HAP-1 (cell line): Measurements from ENCODE around the gene TOGARAM2.
A peak's percentile ranks its signal among the peaks of the same experiment; 100 is the strongest.
"Not testable (repeated sequence)": the region's sequence is repeated elsewhere in the genome, so short reads cannot be mapped to it uniquely, and the experiment has no call there.

Experiments used
- DNase-seq, 2 experiments: peaks; one replicate each; pipeline ENCODE4 v3.0.0-alpha.2; 2016 to 2020; ENCODE audit warnings: low spot score in 2 of 2
- H3K27me3 ChIP-seq: fragments of 250-450 bp; sonication (Bioruptor Pico); 2 replicates; pipeline ENCODE4 v1.5.1; 2020; ENCODE audit warnings: low read depth, mild to moderate bottlenecking, moderate library complexity
- H3K36me3 ChIP-seq: fragments of 250-450 bp; sonication (Bioruptor Pico); replicated peaks from 2 replicates; pipeline ENCODE4 v1.5.1; 2020; ENCODE audit warnings: mild to moderate bottlenecking
- H3K4me1 ChIP-seq: fragments of 250-450 bp; sonication (Bioruptor Pico); 2 replicates; pipeline ENCODE4 v1.5.1; 2020; ENCODE audit warnings: mild to moderate bottlenecking
- H3K4me3 ChIP-seq: fragments of 250-450 bp; sonication (Bioruptor Pico); 2 replicates; pipeline ENCODE4 v1.5.1; 2020; ENCODE audit warnings: mild to moderate bottlenecking, moderate library complexity
- H3K9me3 ChIP-seq: fragments of 250-450 bp; sonication (Bioruptor Pico); 2 replicates; pipeline ENCODE4 v1.5.1; 2020; ENCODE audit warnings: mild to moderate bottlenecking, moderate library complexity
- in situ Hi-C: fragments of 300-500 bp; cut with MboI; formaldehyde crosslinking; loops from 3 replicates; pipeline ENCODE4 v1.14.3; 2020; ENCODE audit warnings: low sequenced_read_pairs, inconsistent platforms, mixed read lengths

TOGARAM2 gene

GRCh38 chr2:28956890-28957289 is 24.2 kb upstream of the TOGARAM2 start:
- Histone ChIP-seq H3K9me3 (no peaks in the 10 kb centered on the region), H3K4me3 (no peak overlapping the region; the same call in 1 of the 2 replicates), H3K36me3 (no peaks in the 10 kb centered on the region), H3K27me3 (no peaks in the 10 kb centered on the region), H3K4me1 (peaks cover 47% of the 10 kb centered on the region)
- in situ Hi-C loops: loop anchor here (5.0 to 25.0 kb wide), 3 partner anchors 235 to 1105 kb away; partner anchors contain the start of gene ALK
- peak in 1 of 2 experiments; percentile 60 for DNase-seq

GRCh38 chr2:28958689-28959088 is 22.4 kb upstream of the TOGARAM2 start:
- DNase-seq: peak; percentile 82 to 89
- Histone ChIP-seq H3K4me3 (no peak overlapping the region), H3K4me1 (peaks cover 29% of the 10 kb centered on the region), H3K27me3 (no peaks in the 10 kb centered on the region), H3K9me3 (no peaks in the 10 kb centered on the region), H3K36me3 (no peaks in the 10 kb centered on the region)
- in situ Hi-C loops: loop anchor here (5.0 to 25.0 kb wide), 3 partner anchors 234 to 1104 kb away; partner anchors contain the start of gene ALK

GRCh38 chr2:28960401-28960800 is 20.7 kb upstream of the TOGARAM2 start:
- H3K36me3 ChIP-seq: no peaks in the 10 kb centered on the region
- DNase-seq: no peak
- in situ Hi-C loops: loop anchor here (25.0 kb wide), 1 partner anchor 1102 kb away; no protein-coding TSS in a partner anchor

GRCh38 chr2:28962505-28962904 is 18.6 kb upstream of the TOGARAM2 start:
- no peaks in the 10 kb centered on the region for H3K9me3 ChIP-seq
- in situ Hi-C loops: loop anchor here (25.0 kb wide), 1 partner anchor 1100 kb away; no protein-coding TSS in a partner anchor
- H3K4me1 ChIP-seq: no peaks in the 10 kb centered on the region
- H3K27me3 ChIP-seq: no peaks in the 10 kb centered on the region
- no peak overlapping the region for H3K4me3 ChIP-seq
- H3K36me3 ChIP-seq: no peaks in the 10 kb centered on the region
- no peak for DNase-seq

More at GRCh38 chr2:28960401-28960800, 20.7 kb upstream of the TOGARAM2 start:
- Histone ChIP-seq H3K4me1 (peaks cover 12% of the 10 kb centered on the region), H3K4me3 (no peak overlapping the region), H3K27me3 (no peaks in the 10 kb centered on the region), H3K9me3 (no peaks in the 10 kb centered on the region)

GRCh38 chr2:28970464-28971160 is 10.5 kb upstream of the TOGARAM2 start:
- DNase-seq: no peak
- Histone ChIP-seq H3K4me3 (no peak overlapping the region), H3K4me1 (no peaks in the 10 kb centered on the region), H3K9me3 (no peaks in the 10 kb centered on the region; the same call in 1 of the 2 replicates), H3K27me3 (no peaks in the 10 kb centered on the region), H3K36me3 (no peaks in the 10 kb centered on the region)
- in situ Hi-C loops: loop anchor here (25.0 kb wide), 1 partner anchor 1092 kb away; no protein-coding TSS in a partner anchor

- Histone ChIP-seq H3K4me3 (no peak overlapping the region), H3K9me3 (no peaks in the 10 kb centered on the region; the same call in 1 of the 2 replicates), H3K36me3 (no peaks in the 10 kb centered on the region), H3K27me3 (no peaks in the 10 kb centered on the region), H3K4me1 (no peaks in the 10 kb centered on the region)
- no peak for DNase-seq
- in situ Hi-C loops: loop anchor here (25.0 kb wide), 1 partner anchor 1089 kb away; no protein-coding TSS in a partner anchor
Observed at GRCh38 chr2:28972778-28973335, 8.2 kb upstream of the TOGARAM2 start.

GRCh38 chr2:28974252-28974651 is 6.8 kb upstream of the TOGARAM2 start:
- no peaks in the 10 kb centered on the region; the same call in 1 of the 2 replicates for H3K9me3 ChIP-seq
- H3K27me3 ChIP-seq: no peaks in the 10 kb centered on the region
- H3K36me3 ChIP-seq: no peaks in the 10 kb centered on the region
- no peaks in the 10 kb centered on the region for H3K4me1 ChIP-seq
- no peak overlapping the region for H3K4me3 ChIP-seq
- in situ Hi-C loops: loop anchor here (25.0 kb wide), 1 partner anchor 1088 kb away; no protein-coding TSS in a partner anchor
- DNase-seq: no peak

- Histone ChIP-seq H3K9me3 (no peaks in the 10 kb centered on the region; the same call in 1 of the 2 replicates), H3K4me1 (no peaks in the 10 kb centered on the region), H3K27me3 (no peaks in the 10 kb centered on the region), H3K36me3 (no peaks in the 10 kb centered on the region), H3K4me3 (no peak overlapping the region)
- in situ Hi-C loops: no loop called here
- DNase-seq: no peak
Observed at GRCh38 chr2:28975671-28976070, 5.4 kb upstream of the TOGARAM2 start.

- Histone ChIP-seq H3K36me3 (no peaks in the 10 kb centered on the region), H3K4me3 (no peak overlapping the region), H3K9me3 (no peaks in the 10 kb centered on the region; the same call in 1 of the 2 replicates), H3K4me1 (no peaks in the 10 kb centered on the region), H3K27me3 (no peaks in the 10 kb centered on the region)
- in situ Hi-C loops: no loop called here
- no peak for DNase-seq
Observed at GRCh38 chr2:28976584-28976983, 4.5 kb upstream of the TOGARAM2 start.

GRCh38 chr2:28977176-28977875 is 3.8 kb upstream of the TOGARAM2 start:
- no peaks in the 10 kb centered on the region for H3K27me3 ChIP-seq
- no peaks in the 10 kb centered on the region for H3K36me3 ChIP-seq
- in situ Hi-C loops: no loop called here
- no peak for DNase-seq
- H3K4me3 ChIP-seq: no peak overlapping the region
- H3K4me1 ChIP-seq: no peaks in the 10 kb centered on the region
- H3K9me3 ChIP-seq: no peaks in the 10 kb centered on the region; the same call in 1 of the 2 replicates

GRCh38 chr2:28978001-28978400 is 3.1 kb upstream of the TOGARAM2 start:
- H3K4me1 ChIP-seq, H3K27me3 ChIP-seq, H3K9me3 ChIP-seq, H3K4me3 ChIP-seq, H3K36me3 ChIP-seq, in situ Hi-C loops, DNase-seq: not testable (repeated sequence)

- Histone ChIP-seq H3K9me3 (no peaks in the 10 kb centered on the region; the same call in 1 of the 2 replicates), H3K36me3 (no peaks in the 10 kb centered on the region), H3K4me1 (no peaks in the 10 kb centered on the region), H3K27me3 (no peaks in the 10 kb centered on the region), H3K4me3 (no peak overlapping the region)
- DNase-seq: no peak
- in situ Hi-C loops: no loop called here
Observed at GRCh38 chr2:28978606-28979005, 2.5 kb upstream of the TOGARAM2 start.

- Histone ChIP-seq H3K27me3 (no peaks in the 10 kb centered on the region), H3K9me3 (no peaks in the 10 kb centered on the region; the same call in 1 of the 2 replicates), H3K4me1 (no peaks in the 10 kb centered on the region), H3K36me3 (no peaks in the 10 kb centered on the region), H3K4me3 (no peak overlapping the region)
- in situ Hi-C loops: no loop called here
- no peak for DNase-seq
Observed at GRCh38 chr2:28979041-28979440, 2.1 kb upstream of the TOGARAM2 start.
